ENCODE data around the gene SMC4. TPM values are rescaled to one million over a fixed set of nuclear protein-coding genes. Genes with fewer than 3 reads are reported as not detected.

The SMC4 gene
- total and polyA plus RNA-seq, 2 of the 8 experiments (the other 6 are each of a cell fraction or from before 2014, with no cell fraction given) = 26.6 to 118 TPM

- POLR2A ChIA-PET (ENCODE audit: partially characterized antibody) = interaction anchor here (0.5 kb wide), 1 partner anchor 90 kb away, joined by 3 read pairs; no protein-coding TSS in a partner anchor
- H3K27ac ChIP-seq (ENCODE audit: low read depth, low read length) = no peak overlapping the region
- 98% methylated on average over 4 of the region's 4 CpGs; no CpG with 5 or more reads in 1 of the 2 experiments for WGBS, 2 experiments (ENCODE audit: extremely low coverage in 1 of 2, insufficient coverage in 1 of 2, insufficient read length in 1 of 2, insufficient replicate concordance in 2 of 2, low coverage in 1 of 2, low lambda C conversion rate in 2 of 2, missing lambda C conversion rate in 1 of 2)
- no peak for TF ChIP-seq SRF (IDR thresholded peaks at IDR 0.05; ENCODE audit: low read depth, low read length)
Observed at GRCh38 chr3:160355826-160356225, 43.6 kb upstream of the SMC4 start.

More at GRCh38 chr3:160355826-160356225, 43.6 kb upstream of the SMC4 start:
- Histone ChIP-seq H3K4me3 (ENCODE audit: extremely low read depth in 1 of 4, insufficient read depth in 2 of 4, low read depth in 3 of 4, low read length in 4 of 4) (no peak overlapping the region), H3K4me2 (ENCODE audit: insufficient read depth in 1 of 2, low read depth in 2 of 2, low read length in 2 of 2) (no peak overlapping the region), H2BK12ac (ENCODE audit: low read depth, low read length) (no peak overlapping the region), H3K23me2 (ENCODE audit: low read depth, low read length) (no peaks in the 10 kb centered on the region), H3K4me1 (replicated peaks in 1 of 4; ENCODE audit: control insufficient read depth in 3 of 4, insufficient read depth in 4 of 4, low read length in 3 of 4) (no peaks in the 10 kb centered on the region), H2AK5ac (ENCODE audit: low read depth, low read length) (no peak overlapping the region), H2BK5ac (ENCODE audit: low read depth, low read length) (no peak overlapping the region), H3K27me3 (replicated peaks in 1 of 4; ENCODE audit: control insufficient read depth in 3 of 4, extremely low read depth in 1 of 4, insufficient read depth in 3 of 4, low read length in 3 of 4) (no peaks in the 10 kb centered on the region), H3K14ac (ENCODE audit: insufficient read length) (no peak overlapping the region), H3K18ac (ENCODE audit: extremely low read depth, low read length) (no peak overlapping the region), H2AFZ (ENCODE audit: low read length) (no peak overlapping the region), H3K4ac (replicated peaks; ENCODE audit: insufficient read length, low read depth, low read length) (no peak overlapping the region), H3K79me1 (ENCODE audit: low read depth, low read length) (no peaks in the 10 kb centered on the region), H3K9ac (replicated peaks in 1 of 4; ENCODE audit: extremely low read depth in 1 of 4, low read depth in 3 of 4, low read length in 3 of 4) (no peak overlapping the region), H2BK15ac (ENCODE audit: low read length) (no peak overlapping the region), H3K36me3 (ENCODE audit: control insufficient read depth in 2 of 4, insufficient read depth in 4 of 4, low read length in 3 of 4) (peaks cover 0 to 11% (median 0%) of the 10 kb centered on the region in 4 experiments; a peak in 1 of 8 replicates), H4K20me1 (replicated peaks in 1 of 2; ENCODE audit: control insufficient read depth in 1 of 2, insufficient read depth in 2 of 2, low read length in 2 of 2) (no peaks in the 10 kb centered on the region), H4K5ac (ENCODE audit: insufficient read length, low read depth, low read length) (no peak overlapping the region), H2BK120ac (replicated peaks; ENCODE audit: low read depth, low read length) (no peak overlapping the region), H4K8ac (ENCODE audit: extremely low read depth, insufficient read depth, low read length) (no peak overlapping the region), H3K9me3 (ENCODE audit: insufficient read depth in 2 of 2, low read depth in 1 of 2, low read length in 1 of 2) (no peaks in the 10 kb centered on the region), H4K91ac (replicated peaks; ENCODE audit: insufficient read length, low read length) (no peak overlapping the region), H2BK20ac (ENCODE audit: low read length) (no peak overlapping the region), H3K56ac (replicated peaks; ENCODE audit: insufficient read length, low read depth, low read length) (no peak overlapping the region), H3K79me2 (ENCODE audit: control insufficient read depth in 1 of 2, insufficient read depth in 2 of 2, low read length in 2 of 2) (no peaks in the 10 kb centered on the region), H3K23ac (ENCODE audit: insufficient read length) (no peak overlapping the region)
- DNase-seq (ENCODE audit: low read depth in 1 of 2, low spot score in 2 of 2) = no peak
- CTCF ChIA-PET (ENCODE audit: partially characterized antibody) = no interaction called here
- FAIRE-seq = no peak
